Stimulated activated CD8-positive, alpha-beta memory T cell treated with anti-CD3 and anti-CD28 coated beads, Interleukin-2, amount 100 ng/mL, for 48 hours (primary cell): ENCODE data around the gene CBX2.
A peak's percentile ranks its signal among the peaks of the same experiment; 100 is the strongest.

ENCODE experiments used
- DNase-seq, 2 donors: peaks; one replicate each; pipeline ENCODE4 v3.0.0-alpha.2; 2020; ENCODE audit warnings: low read depth in 2 of 2

CBX2 gene

DNA sequence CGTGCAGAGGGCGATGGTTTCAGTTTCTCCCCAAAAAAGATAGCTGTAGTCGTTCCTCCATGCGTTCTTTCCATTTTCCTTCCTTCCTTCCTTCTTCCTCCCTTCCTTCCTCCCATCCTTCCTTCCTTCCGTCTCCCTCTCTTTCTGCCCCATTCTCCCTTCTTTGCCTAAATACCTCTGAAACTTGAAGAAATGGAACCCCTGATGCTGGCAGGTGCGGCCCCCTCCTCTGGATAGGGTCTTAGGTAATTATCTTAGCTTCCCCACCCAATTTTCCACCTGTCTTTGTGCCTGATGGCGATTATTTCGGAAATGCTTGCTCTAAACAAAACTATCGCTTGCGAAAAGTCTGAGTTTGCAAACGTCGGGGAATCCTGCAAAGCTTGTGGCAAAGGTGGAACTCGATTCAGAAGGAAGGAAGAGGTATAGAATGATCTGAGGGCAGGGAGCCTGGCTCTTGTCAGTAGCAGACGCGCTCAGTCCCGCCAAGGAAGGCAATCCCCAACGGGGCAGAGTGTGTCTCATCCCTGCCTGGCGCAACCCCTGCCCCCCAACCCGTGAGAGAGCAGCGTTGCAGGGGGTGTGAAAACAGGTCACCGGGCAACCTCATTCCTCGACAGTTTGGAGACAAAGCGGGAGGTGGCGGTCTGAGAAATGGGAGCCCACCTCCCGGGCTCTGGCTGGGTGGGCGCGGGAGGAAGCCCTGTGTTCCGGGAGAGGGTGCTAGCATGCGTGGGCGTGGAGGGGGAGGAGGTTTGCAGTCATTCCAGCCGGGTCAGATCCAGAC is 21.8 kb downstream of the CBX2 start:
- DNase-seq: no peak

DNA sequence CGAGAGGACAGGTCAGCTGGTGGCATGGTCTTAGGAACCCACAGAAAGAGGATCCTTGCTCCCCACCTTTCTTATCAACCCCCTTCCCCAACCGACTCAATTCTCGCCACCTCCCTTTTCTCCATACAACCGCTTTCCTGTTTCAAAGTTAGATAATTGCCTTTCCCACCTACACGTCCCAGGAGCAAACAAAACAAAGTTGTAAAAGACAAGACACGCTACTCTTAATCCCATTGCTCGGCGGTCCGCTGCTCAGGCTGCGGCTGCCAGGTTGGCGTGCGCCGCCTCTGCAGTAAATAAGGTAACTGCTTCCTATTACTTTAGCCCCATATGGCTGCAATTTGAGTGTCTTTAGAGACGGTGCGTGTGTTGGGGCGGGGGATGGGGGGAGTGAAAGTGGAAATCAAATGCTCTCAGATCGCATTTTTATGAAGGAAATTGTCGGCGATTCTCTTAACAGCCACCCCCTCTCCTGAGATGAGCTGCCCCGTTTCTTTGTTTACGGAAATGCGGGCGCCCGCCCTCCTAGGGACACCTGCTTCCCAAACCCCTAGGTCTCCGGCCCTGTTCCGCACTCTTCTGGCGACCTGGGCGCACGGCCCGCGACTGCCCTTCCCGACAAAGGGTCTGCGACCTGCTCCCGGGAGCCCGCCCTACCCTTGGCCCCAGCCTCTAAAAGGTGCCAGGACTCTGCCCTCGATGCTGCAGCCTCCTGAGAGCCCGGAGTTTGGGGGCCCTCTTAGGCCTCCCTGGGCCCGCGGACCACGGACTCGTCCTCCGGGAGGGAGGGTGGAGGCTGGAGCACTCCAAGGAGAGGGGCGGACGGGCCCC is 22.6 kb downstream of the CBX2 start:
- no peak for DNase-seq

DNA sequence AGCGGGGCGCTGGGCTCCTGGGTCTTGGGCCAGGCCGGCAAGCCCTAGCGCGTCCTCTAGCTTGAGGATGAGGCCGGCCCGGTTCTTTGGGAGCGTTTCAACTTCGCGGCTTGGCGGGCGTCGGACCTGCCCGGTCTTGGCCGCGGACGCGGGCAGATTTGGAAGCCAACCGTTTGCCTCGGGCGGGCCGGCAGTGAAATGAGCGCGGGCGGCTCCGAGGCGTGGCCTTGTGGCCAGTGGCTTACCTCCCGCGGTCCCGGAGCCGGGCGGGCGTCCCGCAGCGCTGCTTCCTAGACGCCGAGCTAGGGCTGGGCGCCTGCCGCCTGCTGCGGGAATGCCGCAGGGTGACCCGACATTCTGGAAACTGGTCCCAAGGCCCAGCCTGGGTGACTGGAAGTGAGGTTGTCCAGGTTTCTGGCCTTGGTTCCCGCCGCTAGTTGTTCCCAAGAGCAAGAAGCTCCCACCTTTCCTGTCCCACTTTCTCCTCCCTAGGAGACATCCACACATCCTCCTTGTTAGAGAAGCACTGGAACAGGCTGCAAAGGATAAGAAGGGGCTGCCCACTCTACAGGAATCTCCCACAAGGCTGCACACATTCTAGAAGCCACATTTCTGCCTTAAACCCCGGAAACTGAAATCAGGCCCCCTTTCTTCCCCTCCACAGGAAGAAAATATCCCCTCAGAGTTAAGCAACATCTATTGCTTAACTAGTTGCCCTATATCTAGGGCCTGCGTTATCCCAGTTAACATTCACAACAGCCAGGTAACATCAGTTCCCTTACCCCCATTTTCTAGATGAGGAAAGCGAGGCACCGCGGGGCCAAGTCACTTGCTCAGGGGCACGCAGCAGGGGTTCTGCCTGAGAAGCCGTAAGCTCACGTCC is 23.4 kb downstream of the CBX2 start:
- DNase-seq: no peak

DNA sequence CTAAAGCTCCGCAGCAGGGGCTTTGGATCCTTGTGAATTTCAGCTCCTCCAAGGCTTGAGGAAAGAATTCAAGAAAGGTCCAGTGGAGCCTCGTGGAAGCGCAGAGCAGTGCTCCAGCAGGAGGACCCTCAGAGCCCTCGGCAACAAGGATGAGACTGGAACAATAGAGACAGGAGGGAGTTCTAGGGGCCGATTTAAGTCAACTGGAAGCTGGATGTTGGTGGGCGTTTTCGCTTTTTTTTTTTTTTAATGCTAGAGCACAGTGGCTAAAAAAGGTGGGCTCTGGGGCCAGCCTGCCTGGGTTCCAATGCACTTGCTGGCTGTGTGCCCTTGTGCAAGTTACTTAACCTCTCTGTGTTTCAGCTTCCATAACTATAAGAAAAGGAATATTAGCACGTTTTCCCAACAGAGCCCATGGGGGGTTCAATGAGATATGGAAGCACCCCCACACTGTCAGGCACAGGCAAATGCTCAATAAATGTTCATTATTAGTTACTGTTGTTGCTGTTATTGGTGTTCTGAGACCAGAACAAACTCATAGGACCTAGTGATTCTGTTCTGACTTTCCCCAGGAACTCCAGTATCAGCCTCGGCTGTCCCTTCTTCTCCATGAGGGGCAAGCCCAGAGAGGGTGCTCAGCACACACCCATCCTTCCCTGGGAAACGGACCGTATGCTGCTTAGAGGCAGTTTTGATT is 24.2 kb downstream of the CBX2 start:
- no peak for DNase-seq

DNA sequence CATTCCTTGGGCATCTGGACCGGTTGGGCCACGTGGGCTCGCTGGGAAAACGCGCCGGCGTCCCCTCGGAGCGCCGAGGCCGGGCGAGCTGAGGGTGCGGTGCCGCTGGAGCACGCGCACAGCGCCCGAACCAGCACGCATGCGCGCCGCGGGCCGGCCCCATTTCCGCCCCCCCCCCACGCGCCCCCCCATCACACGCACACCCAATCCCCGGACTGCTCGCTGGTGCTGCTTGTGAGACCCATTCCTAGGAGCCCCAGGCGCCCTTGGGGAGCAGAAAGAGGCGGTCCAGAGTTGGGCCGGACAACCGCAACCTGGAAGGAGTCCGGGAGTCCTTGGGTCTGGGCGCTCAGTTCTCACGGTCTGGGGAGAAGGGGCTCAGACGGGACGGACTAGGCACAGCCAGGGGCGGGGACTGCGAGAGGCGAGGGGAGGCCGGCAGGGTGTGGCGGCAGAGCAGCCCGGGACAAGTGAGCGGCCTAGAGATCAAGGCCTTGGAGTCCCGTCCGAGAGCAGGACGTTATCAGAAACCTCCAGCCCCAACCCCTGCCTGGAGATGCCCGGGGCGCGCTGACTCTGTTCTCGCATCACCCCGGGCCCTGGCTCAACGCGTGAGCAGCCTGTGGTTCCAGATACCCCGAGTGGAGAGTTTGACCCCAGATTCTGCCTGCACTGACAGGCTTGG is 24.9 kb downstream of the CBX2 start:
- DNase-seq: no peak

DNA sequence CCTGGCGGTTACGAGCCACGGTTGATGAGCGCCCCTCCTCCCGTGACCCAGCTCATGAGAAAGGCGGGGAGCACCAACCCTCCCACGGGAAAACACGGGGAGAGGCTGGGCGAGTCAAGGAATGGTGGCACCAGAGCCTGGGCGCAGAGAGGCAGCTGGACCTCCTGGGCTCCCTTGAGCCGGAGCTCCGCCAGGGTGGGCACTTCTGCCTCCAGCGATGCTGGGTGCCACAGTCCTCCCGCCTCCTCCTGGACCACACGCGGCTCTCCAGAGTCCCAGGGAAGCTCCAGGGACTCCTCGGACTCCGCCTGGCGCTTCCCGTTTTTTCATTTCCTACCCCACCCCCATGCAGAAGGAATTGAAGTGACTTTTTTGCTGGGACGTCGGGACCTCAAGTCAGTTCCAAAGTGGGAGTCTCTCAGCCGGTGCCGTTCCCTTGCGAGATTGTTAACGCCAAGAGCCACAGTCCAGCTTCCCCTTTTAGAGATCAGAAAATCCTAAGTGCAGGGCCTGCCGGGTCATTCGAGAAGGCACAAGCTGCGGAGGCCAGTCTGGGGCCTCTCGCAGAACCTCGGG is 25.6 kb downstream of the CBX2 start:
- DNase-seq: no peak

DNA sequence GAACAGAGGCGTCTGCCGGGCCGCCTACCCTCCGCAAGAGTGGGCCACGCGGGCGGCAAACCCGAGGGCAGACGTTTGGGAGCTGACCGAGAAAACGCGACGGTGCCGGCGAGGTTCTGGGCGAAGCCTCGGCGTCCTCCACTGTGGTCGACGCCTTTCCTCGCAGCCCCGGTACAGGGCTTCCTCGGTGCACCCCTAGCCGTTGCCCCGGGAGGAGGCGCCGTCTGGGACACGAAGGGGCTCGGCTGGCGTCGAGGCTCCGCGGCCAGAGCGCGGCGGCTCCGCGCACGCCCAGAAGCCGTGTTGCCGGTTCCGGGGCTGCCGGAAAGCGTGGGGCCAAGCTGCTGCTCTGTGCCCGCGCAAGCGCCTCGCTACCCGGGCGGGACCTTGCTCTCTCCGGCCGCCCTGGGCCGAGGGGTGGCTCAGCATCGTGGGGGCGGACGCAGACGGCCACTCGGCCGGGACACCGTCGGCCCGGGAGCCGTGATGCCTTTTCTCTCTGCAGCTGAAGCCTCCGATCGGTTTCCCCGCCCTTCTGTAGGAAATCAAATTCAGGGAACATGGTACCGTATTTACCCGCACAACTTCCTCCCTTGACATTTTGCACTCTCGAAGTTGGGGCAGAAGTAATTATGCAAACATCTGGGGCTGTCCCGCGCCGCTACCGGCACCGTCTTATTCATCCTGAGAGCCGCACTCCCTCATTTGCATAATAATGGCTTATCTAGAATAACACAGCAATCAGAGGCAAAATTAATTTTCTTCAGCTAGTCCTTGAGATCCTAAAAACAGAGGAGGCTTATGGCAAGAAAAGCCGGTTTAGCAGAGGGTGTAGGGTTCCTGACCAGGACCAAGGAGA is 26.3 kb downstream of the CBX2 start:
- DNase-seq: peak; percentile 53 to 61

DNA sequence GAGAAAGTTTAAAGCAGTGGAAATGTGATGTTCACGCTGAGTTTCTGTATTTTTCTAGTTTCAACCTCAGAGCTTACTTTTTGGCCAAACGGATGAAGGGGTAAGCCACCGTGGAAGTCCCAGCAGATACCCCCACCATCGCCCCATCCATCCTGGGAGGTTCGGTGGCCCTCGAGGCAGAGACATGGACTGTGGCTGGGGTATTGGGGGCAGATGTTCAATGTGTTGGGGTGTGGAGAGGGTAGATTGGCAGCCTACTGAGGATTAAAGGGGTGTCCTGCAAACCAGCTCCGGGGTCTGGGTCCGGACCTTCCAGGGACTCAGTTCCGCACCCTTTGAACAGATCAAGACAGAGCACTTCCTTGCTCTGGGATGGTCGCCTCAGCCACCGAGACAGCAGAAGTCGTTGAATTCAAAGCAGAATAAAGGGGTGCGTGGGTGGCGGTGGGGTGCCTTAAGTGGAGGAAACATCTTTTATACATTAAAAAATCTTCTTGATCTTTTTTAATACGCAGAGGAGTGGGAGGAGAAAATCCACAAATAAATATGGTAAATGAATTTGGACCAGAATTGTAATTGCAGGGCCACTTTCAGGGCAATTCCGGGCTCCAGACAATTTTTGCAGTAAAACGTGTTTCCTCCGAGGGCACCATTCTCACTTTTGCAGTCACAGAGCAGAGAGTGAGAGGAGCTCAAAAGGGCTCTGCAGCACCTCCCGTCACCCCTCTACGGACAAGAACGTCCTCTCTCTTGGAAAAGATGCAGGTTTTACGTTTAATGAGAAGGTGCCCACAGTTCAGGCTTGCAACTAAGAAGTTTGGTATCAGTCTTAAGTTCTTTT is 27.1 kb downstream of the CBX2 start:
- no peak for DNase-seq

DNA sequence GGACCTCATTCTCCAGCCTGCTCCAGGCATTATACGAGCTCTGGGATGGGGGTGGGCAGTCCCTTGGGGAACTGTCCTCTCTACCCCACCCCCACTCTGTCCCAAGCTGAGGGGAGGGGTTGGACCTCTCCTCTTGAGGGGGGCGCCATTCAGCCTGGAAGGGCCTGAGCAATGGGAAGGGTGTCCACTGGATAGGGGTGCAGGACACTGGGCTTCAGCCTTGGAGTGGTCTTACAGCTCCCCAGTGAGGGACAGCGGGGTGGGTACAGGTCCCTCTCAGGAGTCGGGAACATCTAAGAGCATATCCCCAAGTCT is 28.5 kb downstream of the CBX2 start:
- no peak for DNase-seq

DNA sequence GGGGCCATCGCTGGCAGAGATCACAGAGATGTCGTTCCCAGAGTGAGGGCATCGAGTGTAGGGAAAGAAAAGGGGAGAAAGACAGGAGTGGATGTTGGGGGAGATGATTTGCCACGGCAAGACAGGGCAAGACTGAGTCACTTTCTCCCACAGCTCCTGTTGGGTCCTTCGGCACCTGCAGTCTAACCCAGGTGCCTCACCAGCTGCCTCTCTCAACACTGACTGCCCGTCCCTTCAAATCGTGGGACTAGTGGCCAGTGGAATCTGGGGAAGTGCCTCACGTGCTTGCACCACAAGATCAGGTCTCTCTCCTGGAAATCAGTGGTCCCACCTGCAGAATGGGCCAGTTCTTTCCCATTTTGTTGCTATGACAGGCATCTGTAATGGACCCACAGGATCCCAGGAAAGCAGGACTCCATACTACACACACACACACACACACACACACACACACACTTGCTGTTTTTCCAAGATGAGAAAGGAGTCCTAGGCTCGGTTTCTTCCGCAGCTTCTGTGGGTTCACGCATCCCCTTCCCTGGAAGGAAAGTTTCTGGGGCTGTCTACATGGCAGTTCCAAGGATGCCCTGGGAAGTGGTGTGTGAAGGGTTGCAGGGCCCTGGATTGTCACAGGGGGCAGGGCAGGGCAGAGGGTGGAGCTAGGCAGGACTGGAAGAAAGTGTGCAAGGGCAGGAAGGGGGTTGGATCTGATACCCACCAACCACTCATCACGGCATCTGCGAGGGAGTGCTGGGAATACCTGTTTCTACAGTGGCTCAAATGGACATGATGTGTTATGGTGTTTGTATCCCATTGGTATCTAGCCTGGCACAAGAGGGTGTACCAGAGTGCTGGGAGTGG is 29.1 kb downstream of the CBX2 start:
- DNase-seq: no peak

DNA sequence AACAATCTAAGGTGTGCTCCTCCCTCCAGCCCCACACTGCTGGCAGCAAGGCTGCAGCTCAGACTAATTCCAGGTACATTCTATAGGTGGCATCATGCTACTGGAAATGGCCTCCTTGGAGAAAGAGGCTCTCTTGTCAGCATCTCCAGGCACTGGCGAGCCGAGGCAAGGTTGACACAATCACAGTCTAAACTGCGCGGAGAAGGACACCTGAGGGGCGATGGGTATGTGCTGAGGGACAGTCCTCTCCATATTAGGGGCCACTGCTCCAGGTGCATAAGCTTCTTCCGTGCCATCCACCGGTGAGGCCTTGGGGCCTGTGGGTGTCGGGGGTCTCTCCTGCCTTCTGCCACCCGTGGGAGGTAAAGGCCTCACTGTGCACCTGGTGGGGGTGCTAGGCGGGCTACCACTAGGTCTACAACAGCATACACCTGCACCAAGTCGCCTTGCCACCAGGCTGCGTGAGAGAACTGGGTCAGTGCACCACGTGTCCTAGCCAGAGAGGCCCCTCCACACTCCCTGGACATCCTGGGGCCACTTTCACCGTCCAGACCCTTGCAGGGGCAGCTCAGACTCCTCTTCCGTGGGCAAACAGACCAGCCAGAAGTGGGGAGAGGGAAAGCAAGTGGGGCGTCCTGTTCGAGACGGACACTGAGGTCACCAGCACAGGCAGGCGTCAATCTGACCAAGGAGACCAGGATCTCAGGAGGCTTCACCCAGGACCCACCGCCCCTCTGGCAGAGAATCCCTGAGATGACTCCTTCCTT is 31.0 kb downstream of the CBX2 start:
- DNase-seq: no peak

DNA sequence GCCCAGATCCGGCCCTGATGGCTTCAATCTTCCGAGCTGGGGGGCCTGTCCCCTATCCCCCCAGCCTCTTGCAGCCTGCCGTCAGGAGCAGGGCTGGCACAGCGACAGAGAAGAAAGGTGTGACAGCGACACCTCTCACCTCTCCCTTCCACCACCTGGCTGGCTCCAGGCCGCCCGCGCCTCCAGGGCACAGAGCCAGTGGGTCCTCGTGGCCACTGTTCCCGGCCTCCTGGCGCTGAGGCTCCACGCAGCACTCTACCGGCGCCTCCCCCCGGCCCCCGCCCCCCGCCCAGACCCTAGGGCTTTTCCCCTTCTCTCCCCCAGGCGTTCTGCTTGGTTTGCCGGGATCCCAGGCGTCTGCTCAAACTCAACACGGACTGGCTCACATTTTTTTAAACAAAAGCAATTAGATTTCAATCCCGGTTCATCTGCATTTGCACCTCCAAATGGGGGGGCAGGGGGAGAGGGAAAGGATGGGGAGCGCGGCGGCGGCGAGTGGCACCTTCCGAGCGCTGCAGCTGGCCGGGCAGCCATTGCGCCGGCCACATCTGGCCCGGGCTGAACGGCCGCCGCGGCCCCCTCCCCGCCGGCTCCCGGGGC is 31.7 kb downstream of the CBX2 start:
- DNase-seq: no peak

DNA sequence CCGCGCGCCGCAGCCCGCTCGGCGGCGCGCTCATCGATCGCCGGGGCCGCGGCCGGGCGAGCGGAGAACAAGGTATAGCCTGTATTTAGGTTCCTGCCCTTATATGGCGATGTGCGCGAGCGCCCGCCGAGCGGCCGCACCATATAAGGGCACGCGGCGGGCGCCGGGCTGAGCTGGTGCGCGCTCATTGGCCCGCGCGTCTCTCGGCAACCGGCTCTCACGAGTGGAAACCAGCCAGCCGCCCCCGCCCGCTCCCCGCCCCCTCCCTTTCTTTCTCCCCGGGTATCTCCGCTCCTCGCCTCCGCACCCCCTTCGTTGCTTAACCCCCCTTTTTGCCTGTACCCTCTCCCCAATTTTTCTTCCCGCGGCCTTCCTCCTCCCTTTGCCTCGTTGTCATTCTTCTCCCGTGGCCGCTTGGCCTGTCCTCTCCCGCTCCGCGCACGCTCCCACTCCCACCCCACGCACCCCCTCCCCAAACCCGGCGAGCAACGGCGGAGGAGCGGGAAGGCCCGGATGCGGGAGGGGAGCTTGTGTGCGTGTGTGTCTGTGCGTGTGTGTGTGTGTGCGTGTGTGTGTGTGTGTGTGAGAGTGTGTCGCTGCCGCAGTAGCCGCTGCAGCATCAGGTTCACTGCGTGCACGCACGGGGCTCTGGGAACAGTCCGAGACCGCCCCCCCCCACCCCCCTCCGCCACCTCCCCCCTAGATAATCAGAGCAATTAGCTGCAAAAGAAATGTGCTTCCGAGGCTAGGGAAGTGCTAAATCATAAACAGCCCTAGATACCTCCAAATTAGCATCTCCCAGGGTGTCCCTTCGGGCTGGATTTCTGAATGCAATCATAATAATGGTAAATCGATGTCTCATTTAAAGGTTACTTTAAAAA is 32.4 kb downstream of the CBX2 start:
- peak; percentile 70 to 73 for DNase-seq

DNA sequence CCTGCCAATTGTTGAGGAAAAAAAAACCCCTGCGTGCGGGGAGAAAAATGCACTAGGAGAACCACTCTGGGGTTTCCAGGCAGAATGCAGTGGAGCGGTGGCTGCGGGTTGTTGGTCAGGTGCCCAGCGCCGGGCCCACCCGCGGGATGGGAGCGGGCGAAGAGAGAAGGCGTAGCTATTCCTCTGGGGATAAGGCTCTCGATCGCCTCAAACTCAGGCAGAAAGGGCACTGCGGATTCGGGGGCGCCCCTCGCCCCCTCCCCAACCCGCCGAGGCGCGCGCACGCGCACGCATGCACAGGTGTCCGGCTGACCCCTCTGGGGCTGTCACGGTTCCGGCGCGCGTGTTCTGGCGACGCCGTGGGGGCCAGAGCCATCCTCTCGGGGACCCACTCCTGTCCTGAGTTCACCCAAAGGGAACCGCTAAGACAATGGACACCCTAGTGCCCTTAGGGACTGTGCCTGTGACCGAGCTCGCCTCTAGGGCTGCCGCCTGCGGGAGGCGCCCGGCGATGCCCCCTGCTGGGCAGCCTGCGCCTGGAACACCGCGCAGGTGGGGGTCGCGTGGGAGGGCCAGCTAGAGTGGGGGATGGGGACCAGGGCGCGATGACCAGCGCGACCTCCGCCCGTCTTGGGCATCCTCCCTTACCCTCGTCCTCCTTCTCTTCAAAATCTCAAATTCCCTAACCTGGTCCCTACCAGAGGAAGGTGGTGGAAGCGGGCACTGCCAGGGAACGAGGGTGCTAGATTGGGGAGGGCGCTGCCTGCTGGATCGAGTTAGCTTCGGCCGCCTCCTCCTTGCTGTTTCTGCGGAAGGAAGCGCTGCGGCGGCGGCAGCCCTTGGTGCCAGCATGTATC is 33.3 kb downstream of the CBX2 start:
- DNase-seq: no peak

DNA sequence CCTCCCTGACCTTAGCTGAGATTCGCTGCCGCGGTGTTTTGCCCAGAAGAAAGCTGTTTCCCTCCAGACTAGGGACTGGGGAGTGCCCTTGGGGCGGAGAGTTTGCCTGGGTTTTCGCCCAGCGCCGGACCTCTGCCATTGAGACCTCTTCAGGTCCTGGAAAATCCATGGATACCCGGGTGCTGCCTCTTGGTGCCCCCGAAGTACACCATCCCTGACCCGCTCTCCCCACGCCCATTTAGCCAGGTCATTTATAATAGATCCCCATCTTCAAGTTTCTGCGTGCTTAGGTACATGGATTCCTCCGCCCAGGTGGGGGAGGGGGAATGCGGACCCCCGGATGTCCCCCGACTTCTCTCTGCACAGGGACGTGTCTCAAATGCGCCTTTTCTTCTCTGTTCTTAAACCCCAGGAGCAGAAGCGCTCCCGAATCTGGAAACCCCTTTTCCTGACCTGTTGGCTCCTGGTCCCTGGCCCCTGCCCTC is 34.0 kb downstream of the CBX2 start:
- no peak for DNase-seq
